HEK293 (cell line): ENCODE measurements around the gene ALDH16A1.

ENCODE experiments used
- CTCF ChIP-seq: fragments of 450-650 bp; formaldehyde crosslinking; IDR thresholded peaks from 2 replicates; pipeline ENCODE4 v1.5.1; 2016; ENCODE audit warnings: missing biosample characterization, missing genetic modification characterization
- PRDM1 ChIP-seq: fragments of 450-650 bp; formaldehyde crosslinking; IDR thresholded peaks from 2 replicates; pipeline ENCODE4; 2016; ENCODE audit warnings: missing biosample characterization, missing genetic modification characterization
- ZBTB6 ChIP-seq: fragments of 450-650 bp; formaldehyde crosslinking; IDR thresholded peaks from 2 replicates; pipeline ENCODE4 v1.5.1; 2017; ENCODE audit warnings: missing biosample characterization, missing genetic modification characterization
- ZNF639 ChIP-seq: fragments of 450-650 bp; formaldehyde crosslinking; IDR thresholded peaks from 2 replicates; pipeline ENCODE4 v1.5.1; 2016; ENCODE audit warnings: missing biosample characterization, missing genetic modification characterization
- TF ChIP-seq, protein P1 (sequence below): fragments of 450-650 bp; formaldehyde crosslinking; IDR thresholded peaks from 2 replicates; pipeline ENCODE4; 2016; ENCODE audit warnings: missing biosample characterization, missing genetic modification characterization
- TF ChIP-seq, protein P2 (sequence below): fragments of 450-650 bp; formaldehyde crosslinking; IDR thresholded peaks from 2 replicates; pipeline ENCODE4 v1.5.1; 2017; ENCODE audit warnings: missing biosample characterization, missing genetic modification characterization

GRCh38 chr19:49491804-49492572 lies 39.0 kb downstream of the ALDH16A1 start:
- TF ChIP-seq CTCF (tag by site-specific recombination) = no peak
- TF ChIP-seq, protein P1, sequence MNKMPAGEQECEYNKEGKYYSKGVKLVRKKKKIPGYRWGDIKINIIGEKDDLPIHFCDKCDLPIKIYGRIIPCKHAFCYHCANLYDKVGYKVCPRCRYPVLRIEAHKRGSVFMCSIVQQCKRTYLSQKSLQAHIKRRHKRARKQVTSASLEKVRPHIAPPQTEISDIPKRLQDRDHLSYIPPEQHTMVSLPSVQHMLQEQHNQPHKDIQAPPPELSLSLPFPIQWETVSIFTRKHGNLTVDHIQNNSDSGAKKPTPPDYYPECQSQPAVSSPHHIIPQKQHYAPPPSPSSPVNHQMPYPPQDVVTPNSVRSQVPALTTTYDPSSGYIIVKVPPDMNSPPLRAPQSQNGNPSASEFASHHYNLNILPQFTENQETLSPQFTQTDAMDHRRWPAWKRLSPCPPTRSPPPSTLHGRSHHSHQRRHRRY = no peak
- no peak for TF ChIP-seq PRDM1 (tag by site-specific recombination)
- no peak for TF ChIP-seq ZBTB6
- no peak for TF ChIP-seq ZNF639 (tag by site-specific recombination)
- TF ChIP-seq, protein P2, sequence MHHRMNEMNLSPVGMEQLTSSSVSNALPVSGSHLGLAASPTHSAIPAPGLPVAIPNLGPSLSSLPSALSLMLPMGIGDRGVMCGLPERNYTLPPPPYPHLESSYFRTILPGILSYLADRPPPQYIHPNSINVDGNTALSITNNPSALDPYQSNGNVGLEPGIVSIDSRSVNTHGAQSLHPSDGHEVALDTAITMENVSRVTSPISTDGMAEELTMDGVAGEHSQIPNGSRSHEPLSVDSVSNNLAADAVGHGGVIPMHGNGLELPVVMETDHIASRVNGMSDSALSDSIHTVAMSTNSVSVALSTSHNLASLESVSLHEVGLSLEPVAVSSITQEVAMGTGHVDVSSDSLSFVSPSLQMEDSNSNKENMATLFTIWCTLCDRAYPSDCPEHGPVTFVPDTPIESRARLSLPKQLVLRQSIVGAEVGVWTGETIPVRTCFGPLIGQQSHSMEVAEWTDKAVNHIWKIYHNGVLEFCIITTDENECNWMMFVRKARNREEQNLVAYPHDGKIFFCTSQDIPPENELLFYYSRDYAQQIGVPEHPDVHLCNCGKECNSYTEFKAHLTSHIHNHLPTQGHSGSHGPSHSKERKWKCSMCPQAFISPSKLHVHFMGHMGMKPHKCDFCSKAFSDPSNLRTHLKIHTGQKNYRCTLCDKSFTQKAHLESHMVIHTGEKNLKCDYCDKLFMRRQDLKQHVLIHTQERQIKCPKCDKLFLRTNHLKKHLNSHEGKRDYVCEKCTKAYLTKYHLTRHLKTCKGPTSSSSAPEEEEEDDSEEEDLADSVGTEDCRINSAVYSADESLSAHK (tag by site-specific recombination) = no peak
